ENCODE results near the gene TBC1D9B.

GRCh38 chr5:179901915-179902762 lies 5.6 kb downstream of the TBC1D9B start:
- TF ChIP-seq CTCF (IDR thresholded peaks at IDR 0.05) (no peak), POLR2A (IDR thresholded peaks at IDR 0.05) (no peak)
